K562 (cell line): ENCODE data around the gene FGF16. TPM values are rescaled to one million over a fixed set of nuclear protein-coding genes. Genes with fewer than 3 reads are reported as not detected.

Experiments used
- ATAC-seq: fragments of 200-7000 bp; cut with Tn5 transposase; 3 replicates; pipeline ENCODE4 v1.9.1; 2020; ENCODE audit warnings: moderate library complexity
- BruUV-seq: library from RNA; stranded (reverse); fragments of 400-500 nt; replicated peaks from 2 replicates; lab custom pipeline; 2021; lab: Mats Ljungman, UMichigan
- CTCF ChIA-PET: fragments of 300-600 bp; formaldehyde crosslinking; extraction: SDS; loops from one replicate; lab custom pipeline; 2021; ENCODE audit warnings: low intra/inter-chr PET ratio; lab: Yijun Ruan, JAX
- POLR2A ChIA-PET: fragments of 300-600, 350-650 bp; sonication (Branson Sonifier 250); formaldehyde crosslinking; extraction: SDS; loops from one replicate; lab custom pipeline; 2021; ENCODE audit warnings: antibody characterized with exemption, inconsistent platforms; lab: Yijun Ruan, JAX
- DNase-seq, 4 experiments: peaks; one replicate each; pipeline versions ENCODE4 v3.0.0 to v3.0.0-alpha.2; 2011 to 2018; ENCODE audit warnings: low spot score in 3 of 4, mixed read lengths in 3 of 4; ENCODE audit errors: extremely low read depth in 1 of 4
- FAIRE-seq: peaks from 2 replicates; lab custom pipeline; 2011; peaks lifted over from hg19 to GRCh38; lab: Jason Lieb, UNC
- H2AFZ ChIP-seq: 2 replicates; pipeline ENCODE4 v1.6.0; 2011; ENCODE audit warnings: low read depth, low read length, control low read depth, inconsistent platforms
- H3K27ac ChIP-seq: fragments of 200-600 bp; 3 replicates; pipeline ENCODE4 v1.8.0; 2011; ENCODE audit warnings: low read depth, mild to moderate bottlenecking, control low read depth, inconsistent platforms, low read length, moderate library complexity, mixed read lengths; ENCODE audit errors: extremely low read depth
- H3K27me3 ChIP-seq, 2 experiments: fragments of 300-600 bp in 1 of 2; 2 replicates in 1 of 2; 3 replicates in 1 of 2; pipeline versions ENCODE4 v1.6.0 to v1.8.0; 2011; ENCODE audit warnings: inconsistent platforms in 2 of 2, low read length in 2 of 2, mild to moderate bottlenecking in 1 of 2, mixed read lengths in 1 of 2, moderate library complexity in 1 of 2; ENCODE audit not compliant: control insufficient read depth in 2 of 2, insufficient read depth in 2 of 2
- H3K36me3 ChIP-seq: fragments of 300-600 bp; 3 replicates; pipeline ENCODE4 v1.8.0; 2011; ENCODE audit warnings: mild to moderate bottlenecking, low read length, inconsistent platforms; ENCODE audit not compliant: control insufficient read depth, insufficient read depth
- H3K4me1 ChIP-seq, 2 experiments: fragments of 200-600 bp in 1 of 2; replicated peaks in 1 of 2; 2 replicates in 1 of 2; 3 replicates in 1 of 2; pipeline versions ENCODE4 v1.5.1 to v1.8.0; 2011; ENCODE audit warnings: inconsistent platforms in 2 of 2, low read length in 2 of 2, mild to moderate bottlenecking in 1 of 2, mixed read lengths in 1 of 2, moderate library complexity in 1 of 2; ENCODE audit not compliant: control insufficient read depth in 2 of 2, insufficient read depth in 2 of 2
- H3K4me2 ChIP-seq: 2 replicates; pipeline ENCODE4 v1.6.1; 2011; ENCODE audit warnings: low read length, control low read depth, inconsistent platforms, mixed read lengths; ENCODE audit not compliant: insufficient read depth
- H3K4me3 ChIP-seq: fragments of 200-600 bp; sonication (generic), shearing (Covaris generic); 2 replicates; pipeline ENCODE4 v1.5.1; 2016; ENCODE audit warnings: control low read depth, inconsistent platforms
- H3K79me2 ChIP-seq: fragments of 200-600 bp; 3 replicates; pipeline ENCODE4 v1.8.0; 2011; ENCODE audit warnings: low read length, inconsistent platforms; ENCODE audit not compliant: control insufficient read depth, insufficient read depth
- H3K9ac ChIP-seq, 2 experiments: 2 replicates each; pipeline versions ENCODE4 v1.6.0 to v1.6.1; 2011; ENCODE audit warnings: low read depth in 2 of 2, low read length in 2 of 2, control low read depth in 1 of 2, inconsistent platforms in 1 of 2, mild to moderate bottlenecking in 1 of 2, mixed read lengths in 1 of 2; ENCODE audit not compliant: insufficient read depth in 1 of 2
- H3K9me1 ChIP-seq: one replicate; pipeline ENCODE4 v1.6.0; 2011; ENCODE audit warnings: inconsistent platforms, mild to moderate bottlenecking, low read length, moderate library complexity; ENCODE audit not compliant: control insufficient read depth, insufficient read depth
- H3K9me3 ChIP-seq: replicated peaks from 2 replicates; pipeline ENCODE4 v1.5.1; 2011; ENCODE audit warnings: low read depth, low read length, inconsistent platforms; ENCODE audit not compliant: control insufficient read depth, insufficient read depth
- H4K20me1 ChIP-seq: replicated peaks from 2 replicates; pipeline ENCODE4 v1.6.1; 2011; ENCODE audit warnings: low read length, inconsistent platforms, mixed read lengths; ENCODE audit not compliant: control insufficient read depth, insufficient read depth
- BRD4 ChIP-seq: fragments of 200-600 bp; sonication (generic); IDR thresholded peaks from 2 replicates; pipeline ENCODE4 v1.6.1; 2017; ENCODE audit warnings: inconsistent platforms
- C11orf30 ChIP-seq: fragments of 450-650 bp; IDR thresholded peaks from 2 replicates; pipeline ENCODE4 v1.6.1; 2016; ENCODE audit warnings: low read depth, mild to moderate bottlenecking
- CEBPG ChIP-seq, 3 experiments: fragments of 200-800 bp in 1 of 3; sonication (Bioruptor generic) in 1 of 3; sonication (generic) in 1 of 3; formaldehyde crosslinking in 1 of 3; IDR thresholded peaks in 2 of 3; conservative IDR thresholded peaks in 1 of 3; 2 replicates each; pipeline versions ENCODE4 v1.6.1 to v1.8.0; 2016 to 2022; ENCODE audit warnings: missing compliant biosample characterization in 2 of 3, missing genetic modification characterization in 2 of 3, mild to moderate bottlenecking in 1 of 3, missing genetic modification reagents in 1 of 3
- CHD1 ChIP-seq: fragments of 200-600 bp; sonication (generic); IDR thresholded peaks from one replicate; pipeline ENCODE4 v1.6.1; 2012; ENCODE audit warnings: mild to moderate bottlenecking, moderate library complexity, low read length, inconsistent platforms
- GABPB1 ChIP-seq: sonication (generic); formaldehyde crosslinking; IDR thresholded peaks from 2 replicates; pipeline ENCODE4 v1.8.0; 2022; ENCODE audit warnings: mild to moderate bottlenecking, missing genetic modification reagents
- HDAC2 ChIP-seq: fragments of 450-650 bp; IDR thresholded peaks from 2 replicates; pipeline ENCODE4 v1.6.1; 2016; ENCODE audit warnings: mild to moderate bottlenecking
- ZBTB12 ChIP-seq: fragments of 250-450 bp; sonication (Bioruptor Pico); IDR thresholded peaks from 2 replicates; pipeline ENCODE4 v1.4.0; 2020
- ZEB2 ChIP-seq: fragments of 450-650 bp; IDR thresholded peaks from 2 replicates; pipeline ENCODE4 v1.6.1; 2016
- ZNF431 ChIP-seq: sonication (generic); formaldehyde crosslinking; IDR thresholded peaks from 2 replicates; pipeline ENCODE4 v1.8.0; 2022; ENCODE audit warnings: mild to moderate bottlenecking, missing genetic modification reagents
- WGBS: fragments of 100-300 bp; shearing (Covaris generic); methylation state at CpG from one replicate; pipeline ENCODE4 v1.1.6; 2016; ENCODE audit warnings: low coverage, mixed read lengths; ENCODE audit not compliant: insufficient coverage; ENCODE audit errors: missing lambda C conversion rate; 5-methylcytosine and 5-hydroxymethylcytosine counted together
- in situ Hi-C: fragments of 300-500 bp; cut with MboI; formaldehyde crosslinking; loops from 4 replicates; pipeline ENCODE4 v1.15.0; 2018; ENCODE audit warnings: inconsistent platforms, mixed read lengths
- intact Hi-C: fragments of 100-400 bp; cut with micrococcal nuclease; formaldehyde crosslinking; loops from 2 replicates; pipeline ENCODE4 v1.14.2; 2022
- polyA plus RNA-seq, 8 experiments: library from polyadenylated mRNA; depleted of rRNA in 4 of 8; stranded (reverse) in 5 of 8; unstranded in 3 of 8; fragments of >200 nt; fragmentation: Nextera tagmentation in 2 of 8; fragmentation: Illumina TruSeq in 1 of 8; extraction: Ambion mirVana in 2 of 8; extraction: Trizol in 1 of 8; gene quantifications; 2 replicates each; pipeline versions ENCODE4 v1.2.1 to v1.2.3, GENCODE V29; 2011 to 2014; ENCODE audit warnings: inconsistent platforms in 1 of 8, missing spikeins in 1 of 8
- total RNA-seq, 7 experiments: library from RNA; depleted of rRNA in 6 of 7; stranded (reverse); fragments of >200 nt in 6 of 7; fragmentation: Illumina TruSeq in 2 of 7; extraction: Trizol in 2 of 7; gene quantifications; 2 replicates each; pipeline versions ENCODE4 v1.2.1 to v1.2.3, GENCODE V29; 2011 to 2021; ENCODE audit warnings: low replicate concordance in 1 of 7

FGF16 gene
- total and polyA plus RNA-seq, 9 of the 15 experiments (the other 6 are each of a cell fraction or from before 2014, with no cell fraction given): not detected

- DNase-seq (no peak), ATAC-seq (no peak), FAIRE-seq (no peak)
- H3K9me1 ChIP-seq: no peaks in the 10 kb centered on the region
- POLR2A ChIA-PET: no interaction called here
- BruUV-seq: no TSS peak
- in situ Hi-C loops: no loop called here
- no peak overlapping the region for H3K4me3 ChIP-seq
- no peak overlapping the region for H3K27ac ChIP-seq
- no peaks in the 10 kb centered on the region for H3K9me3 ChIP-seq
- peaks cover 0 to 4% of the 10 kb centered on the region in 2 experiments; a peak in 1 of 5 replicates for H3K27me3 ChIP-seq
- WGBS: 3% methylated on average over 3 of the region's 3 CpGs
- no peak overlapping the region for H3K9ac ChIP-seq
- intact Hi-C loops: loop anchor here (10.0 kb wide), 1 partner anchor 450 kb away; the partner anchor contains the start of genes COX7B and MAGT1
- H3K4me1 ChIP-seq: peaks cover 0 to 5% of the 10 kb centered on the region in 2 experiments; a peak in 2 of 5 replicates
- CTCF ChIA-PET: no interaction called here
- H2AFZ ChIP-seq: no peak overlapping the region
- no peaks in the 10 kb centered on the region for H3K36me3 ChIP-seq
- no peak overlapping the region for H3K4me2 ChIP-seq
- TF ChIP-seq ZEB2: no peak
- TF ChIP-seq ZNF431: no peak
- no peak for TF ChIP-seq CHD1
- TF ChIP-seq CEBPG (CRISPR knock-in tag; IDR thresholded peaks at IDR 0.05): no peak
- TF ChIP-seq CEBPG (tag; conservative IDR thresholded peaks at IDR 0.05 in 1 of 2, IDR thresholded peaks at IDR 0.05 in 1 of 2): no peak
- TF ChIP-seq BRD4: no peak
- no peak for TF ChIP-seq HDAC2
- no peak for TF ChIP-seq C11orf30
- TF ChIP-seq GABPB1: no peak
- no peak for TF ChIP-seq ZBTB12 (CRISPR knock-in tag)
- H4K20me1 ChIP-seq: no peaks in the 10 kb centered on the region
- no peaks in the 10 kb centered on the region for H3K79me2 ChIP-seq
Observed at GRCh38 chrX:77444545-77444944, 2.6 kb upstream of the FGF16 start.
